GM18519 (cell line): ENCODE measurements around the gene SPRYD7.
"Not testable (repeated sequence)": the region's sequence is repeated elsewhere in the genome, so short reads cannot be mapped to it uniquely, and the experiment has no call there.

Experiments
- ATAC-seq: cut with Tn5 transposase; IDR thresholded peaks from one replicate; pipeline ENCODE4 v1.9.1; 2021; ENCODE audit warnings: mild to moderate bottlenecking, moderate library complexity; ENCODE audit not compliant: unreplicated experiment, low FRiP score

Gene SPRYD7

GRCh38 chr13:49936075-49936967 lies at the start of gene SPRYD7:
Gene SPRYD7, minus strand, starts transcription at chr13:49936340. Its CDS starts 105 bp downstream, at chr13:49936235.
- peak; percentile 97 for ATAC-seq

DNA sequence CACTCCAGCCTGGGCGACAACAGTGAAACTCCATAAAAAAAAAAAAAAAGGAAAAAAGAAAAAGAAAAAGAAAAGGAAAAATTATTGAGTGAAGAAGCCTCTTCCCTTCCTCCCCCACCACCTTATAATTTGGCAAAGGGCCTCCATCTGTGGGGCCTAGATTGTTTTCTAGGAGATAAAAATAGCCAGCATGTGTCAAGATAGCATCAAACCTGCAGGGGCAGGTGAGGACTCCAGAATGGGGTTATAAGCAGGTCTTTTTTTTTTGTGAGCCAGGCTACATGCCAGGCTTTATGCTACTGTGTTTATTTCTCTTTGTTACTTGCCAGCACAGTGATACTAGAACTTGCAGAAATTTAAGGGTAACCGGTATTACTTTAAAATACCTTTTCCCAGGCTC lies 49.0 kb upstream of the SPRYD7 start:
- no peak for ATAC-seq

- ATAC-seq = no peak
These were observed 44.1 kb upstream of the SPRYD7 start for GRCh38 chr13:49980266-49980665.

- no peak for ATAC-seq
These were observed 41.9 kb upstream of the SPRYD7 start for GRCh38 chr13:49977992-49978391.

DNA sequence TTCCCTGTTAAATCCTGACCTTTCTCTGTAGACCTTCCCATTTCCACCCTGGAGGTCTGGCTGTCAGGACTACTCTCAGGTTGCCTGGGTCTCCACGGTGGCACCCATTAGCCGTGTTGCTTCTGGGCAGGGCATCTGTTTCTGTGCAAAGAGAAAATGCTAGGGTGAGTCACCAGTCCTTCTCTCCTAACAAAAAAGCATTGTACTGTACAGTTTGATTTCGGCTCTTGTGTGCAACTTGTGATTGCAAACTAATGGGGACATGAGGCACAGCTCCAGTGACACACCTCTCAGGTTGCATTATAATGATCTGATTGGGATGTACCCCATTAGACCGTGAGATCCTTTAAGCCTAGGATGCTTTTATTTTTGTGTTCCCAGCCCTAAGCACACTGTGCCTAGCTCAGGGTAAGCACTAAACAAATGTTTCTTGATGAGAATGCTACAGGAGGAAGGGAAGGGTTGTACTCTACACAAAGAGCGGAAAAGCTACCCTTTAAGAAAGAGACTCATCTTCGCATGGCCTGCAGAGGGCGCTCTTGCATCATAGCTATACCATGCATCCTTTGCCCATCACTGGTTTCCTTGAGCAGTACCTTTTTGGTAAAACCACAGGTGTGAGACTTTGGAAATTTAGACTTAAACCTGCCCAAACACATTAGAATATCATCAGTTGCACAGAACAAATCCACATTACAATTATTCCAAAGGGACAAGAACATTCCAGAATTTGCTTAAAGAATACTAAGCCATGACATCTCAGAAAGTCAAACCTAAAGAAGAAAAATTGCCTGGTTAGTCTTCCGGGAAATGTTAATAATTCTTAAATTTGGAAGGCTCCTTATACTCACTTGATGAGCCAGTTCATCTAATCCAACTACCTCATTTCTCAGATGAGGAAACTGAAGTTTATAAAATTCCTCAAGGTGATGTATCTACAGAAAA lies 40.4 kb upstream of the SPRYD7 start:
- no peak for ATAC-seq

GRCh38 chr13:49975826-49976225 lies 39.7 kb upstream of the SPRYD7 start:
- no peak for ATAC-seq

- ATAC-seq = no peak
These were observed 36.6 kb upstream of the SPRYD7 start for GRCh38 chr13:49972709-49973108.

DNA sequence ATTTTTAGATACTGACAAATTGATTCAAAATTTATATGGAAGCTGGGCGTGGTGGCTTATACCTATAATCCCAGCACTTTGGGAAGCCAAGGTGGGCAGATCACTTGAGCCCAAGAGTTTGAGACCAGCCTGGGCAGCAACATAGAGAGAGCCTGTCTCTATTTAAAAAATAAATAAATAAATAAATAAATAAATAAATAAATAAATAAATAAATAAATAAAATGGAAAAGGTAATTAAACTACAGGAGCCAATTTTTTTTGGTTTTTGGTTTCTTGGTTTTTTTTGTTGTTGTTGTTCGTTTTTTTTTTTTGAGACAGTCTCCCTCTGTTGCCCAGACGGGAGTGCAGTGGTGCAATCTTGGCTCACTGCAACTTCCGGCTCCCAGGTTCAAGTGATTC lies 31.3 kb upstream of the SPRYD7 start:
- ATAC-seq = no peak

GRCh38 chr13:49958321-49958720 lies 22.2 kb upstream of the SPRYD7 start:
- ATAC-seq = no peak

- ATAC-seq = no peak
These were observed 20.0 kb upstream of the SPRYD7 start for GRCh38 chr13:49956131-49956530.

DNA sequence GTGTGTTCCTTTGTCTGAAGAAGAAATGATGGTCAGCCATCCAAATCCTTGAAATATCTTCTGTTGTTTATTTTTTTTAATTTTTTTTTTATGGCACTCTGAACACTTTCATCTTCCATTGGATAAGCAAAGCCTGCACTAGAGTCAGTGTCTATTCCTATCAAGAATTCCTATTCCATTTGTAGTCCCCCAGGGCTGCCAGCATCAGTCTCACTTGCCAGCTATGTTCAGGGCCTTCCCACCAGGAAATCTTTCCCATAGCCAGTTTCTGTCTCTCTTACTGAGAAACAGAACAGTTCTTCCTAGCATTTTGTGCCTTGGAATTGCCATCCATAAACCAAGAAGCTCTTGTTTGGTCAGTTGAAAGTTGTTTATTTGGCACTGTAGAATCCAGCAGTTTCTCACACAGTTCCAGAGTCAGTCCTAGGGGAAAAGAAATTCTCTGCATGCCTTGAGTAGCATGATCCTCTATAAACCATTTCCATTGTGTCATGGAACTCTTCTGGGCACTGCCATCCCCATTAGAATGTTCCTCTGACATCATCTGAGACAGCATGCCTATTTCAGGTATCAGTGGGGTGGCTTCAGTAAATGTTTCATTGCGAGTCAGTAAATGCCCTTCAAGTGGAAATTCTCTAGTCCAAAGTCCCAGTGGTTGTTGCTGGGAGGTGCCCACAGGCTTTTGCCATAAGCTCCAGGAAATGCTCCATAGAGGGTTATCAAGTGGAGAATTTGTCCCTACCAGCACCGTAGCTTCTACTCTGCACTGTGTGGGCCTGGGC lies 18.7 kb upstream of the SPRYD7 start:
- no peak for ATAC-seq

DNA sequence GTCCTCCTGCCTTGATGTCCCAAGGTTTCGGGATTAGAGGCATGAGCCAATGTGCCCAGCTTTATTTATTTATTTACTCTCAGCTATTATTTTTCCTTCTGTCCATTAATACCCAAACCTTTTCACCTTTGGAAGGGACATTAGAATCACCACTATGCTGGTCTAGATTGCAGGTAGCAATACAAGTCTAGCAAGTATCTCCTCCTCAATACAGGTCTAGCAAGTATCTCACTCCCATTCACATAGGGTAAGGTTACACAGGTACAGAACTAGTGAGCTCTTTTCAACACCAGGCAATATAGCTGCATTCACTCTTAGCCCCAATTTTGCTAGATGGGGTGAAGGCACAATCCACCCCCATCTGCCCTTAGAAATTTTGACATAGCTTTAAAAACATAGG lies 17.4 kb upstream of the SPRYD7 start:
- no peak for ATAC-seq

GRCh38 chr13:49951754-49952535 lies 15.8 kb upstream of the SPRYD7 start:
- no peak for ATAC-seq

GRCh38 chr13:49948777-49949270 lies 12.7 kb upstream of the SPRYD7 start:
- ATAC-seq = not testable (repeated sequence)

DNA sequence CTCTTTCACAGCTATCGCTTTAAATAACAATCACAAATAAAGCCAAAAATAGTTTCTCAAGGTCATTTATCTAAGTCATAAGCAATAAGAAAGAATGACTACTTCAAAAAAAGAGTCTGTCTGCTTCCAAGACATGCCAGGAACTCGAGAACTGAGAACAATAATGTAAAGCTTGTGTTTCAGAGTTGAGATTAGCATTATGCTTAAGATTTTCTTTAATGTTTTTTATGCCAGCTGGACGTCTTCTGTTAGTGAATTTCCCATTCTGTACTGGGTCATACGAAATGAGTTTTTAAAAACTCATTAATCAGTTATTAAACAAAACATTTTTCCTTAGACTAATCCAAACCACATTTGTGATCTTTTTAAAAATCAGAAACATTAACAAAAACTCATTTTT lies 3.2 kb upstream of the SPRYD7 start:
- no peak for ATAC-seq

DNA sequence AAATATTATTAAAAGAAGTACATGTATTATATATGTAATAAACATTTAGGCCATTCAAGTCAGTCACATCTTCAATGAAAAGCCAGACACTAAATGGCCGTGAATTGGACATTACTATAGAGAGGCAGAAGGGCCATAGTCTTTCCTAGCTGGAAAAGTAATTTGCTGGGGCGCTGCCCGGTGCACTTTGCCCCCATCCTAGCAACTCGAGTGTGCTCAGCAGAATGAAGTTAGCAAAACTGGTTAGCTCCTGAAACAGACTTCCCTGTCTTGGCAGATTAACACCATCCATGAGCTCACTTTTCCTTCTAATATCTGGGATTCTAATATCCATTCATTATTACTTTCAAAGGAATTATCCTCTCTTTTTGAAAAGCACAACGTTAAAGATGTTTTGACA lies 2.8 kb upstream of the SPRYD7 start:
- no peak for ATAC-seq

- no peak for ATAC-seq
These were observed 2.2 kb upstream of the SPRYD7 start for GRCh38 chr13:49938314-49938713.

DNA sequence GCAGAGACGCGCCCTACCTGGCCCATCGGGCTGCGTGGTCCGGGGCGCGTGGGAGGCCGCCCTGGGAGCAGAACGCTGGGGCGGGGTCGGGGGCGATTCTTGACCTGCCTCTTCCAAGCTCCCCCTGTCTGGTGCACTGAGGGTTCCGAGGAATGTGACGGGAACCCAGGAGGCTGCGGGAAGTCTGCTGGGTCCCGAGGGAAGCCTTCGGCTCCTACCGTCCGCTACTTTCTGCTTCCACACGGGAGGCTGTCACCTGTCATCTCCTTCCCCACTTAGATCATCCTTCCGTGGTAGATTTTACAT lies 781 bp upstream of the SPRYD7 start:
- no peak for ATAC-seq

DNA sequence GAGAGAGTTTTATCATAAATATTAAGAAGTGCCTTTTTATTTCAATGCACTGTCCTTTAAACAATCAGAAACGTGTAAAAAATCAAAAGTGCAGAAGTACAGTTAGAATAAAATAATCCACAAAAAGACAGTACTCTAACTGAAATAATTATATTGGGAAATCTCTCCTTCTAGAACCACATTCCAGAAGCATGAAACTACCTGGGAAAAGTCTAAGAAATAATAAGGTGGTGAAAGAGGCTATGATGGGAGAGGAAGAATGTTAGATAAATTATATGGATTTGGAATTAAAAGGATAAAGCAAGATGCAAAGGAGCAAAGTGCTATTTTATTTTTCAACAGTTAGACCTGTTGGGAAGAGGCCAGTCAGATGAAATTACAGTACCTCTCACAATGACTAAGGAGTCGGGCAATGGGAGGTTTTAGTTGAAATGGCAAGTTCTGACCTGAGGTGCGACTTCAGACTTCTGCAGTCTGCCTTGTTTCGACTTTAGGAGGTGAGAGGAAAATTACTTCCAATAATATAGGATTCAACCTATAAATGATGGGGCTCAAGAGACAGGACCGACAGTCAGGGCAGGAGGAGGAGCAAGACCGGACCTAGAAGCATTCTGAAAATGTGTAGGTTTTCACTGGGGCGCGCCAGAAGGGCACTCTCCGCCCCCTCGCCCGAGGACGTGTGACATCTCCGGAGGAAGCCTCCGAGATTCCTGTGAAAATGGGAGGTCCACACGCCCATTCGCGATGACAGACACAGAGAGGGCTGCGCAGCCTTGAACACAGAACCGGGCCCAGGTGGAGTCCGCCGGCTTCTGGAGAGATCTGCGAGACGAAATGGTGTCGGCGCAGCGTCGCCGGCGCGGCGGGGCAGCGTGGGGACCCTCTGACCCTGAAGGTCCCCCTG lies 717 bp downstream of the SPRYD7 start:
- peak; percentile 13 for ATAC-seq
